ENCODE results near the gene THRA. TPM values are rescaled to one million over a fixed set of nuclear protein-coding genes. Genes with fewer than 3 reads are reported as not detected.

The THRA gene
- total and polyA plus RNA-seq, 2 of the 8 experiments (the other 6 are each of a cell fraction or from before 2014, with no cell fraction given) = 6.4 to 10.2 TPM

GRCh38 chr17:40111221-40112128 is 48.7 kb downstream of the THRA start (continued):
- TF ChIP-seq CHD7 (IDR thresholded peaks at IDR 0.05; ENCODE audit: insufficient replicate concordance, low read length) (no peak), SP1 (IDR thresholded peaks at IDR 0.05; ENCODE audit: low read depth, low read length) (peak; percentile 16; the same call in 1 of the 2 replicates), TEAD4 (IDR thresholded peaks at IDR 0.05; ENCODE audit: low read depth, low read length) (0 out of 2 replicates have a peak, but pooled peaks have one; percentile 14), POLR2AphosphoS5 (IDR thresholded peaks at IDR 0.05; ENCODE audit: low read depth, low read length) (no peak), RAD21 (IDR thresholded peaks at IDR 0.05 in 1 of 2, conservative IDR thresholded peaks at IDR 0.05 in 1 of 2; ENCODE audit: low read depth in 2 of 2, low read length in 2 of 2) (peak; percentile 85 to 88), SUZ12 (IDR thresholded peaks at IDR 0.05; ENCODE audit: low read length) (no peak), USF2 (IDR thresholded peaks at IDR 0.05; ENCODE audit: low read length) (no peak), TAF7 (optimal IDR thresholded peaks at IDR 0.05; ENCODE audit: borderline replicate concordance, low read depth, low read length) (no peak)

Measured in H1 (cell line).